ENCODE results near the gene CEP290. TPM values are rescaled to one million over a fixed set of nuclear protein-coding genes. Genes with fewer than 3 reads are reported as not detected.

The CEP290 gene
- total and polyA plus RNA-seq, 2 of the 13 experiments (the other 11 are each of a cell fraction or from before 2014, with no cell fraction given), result 2.4 to 10.8 TPM

DNA sequence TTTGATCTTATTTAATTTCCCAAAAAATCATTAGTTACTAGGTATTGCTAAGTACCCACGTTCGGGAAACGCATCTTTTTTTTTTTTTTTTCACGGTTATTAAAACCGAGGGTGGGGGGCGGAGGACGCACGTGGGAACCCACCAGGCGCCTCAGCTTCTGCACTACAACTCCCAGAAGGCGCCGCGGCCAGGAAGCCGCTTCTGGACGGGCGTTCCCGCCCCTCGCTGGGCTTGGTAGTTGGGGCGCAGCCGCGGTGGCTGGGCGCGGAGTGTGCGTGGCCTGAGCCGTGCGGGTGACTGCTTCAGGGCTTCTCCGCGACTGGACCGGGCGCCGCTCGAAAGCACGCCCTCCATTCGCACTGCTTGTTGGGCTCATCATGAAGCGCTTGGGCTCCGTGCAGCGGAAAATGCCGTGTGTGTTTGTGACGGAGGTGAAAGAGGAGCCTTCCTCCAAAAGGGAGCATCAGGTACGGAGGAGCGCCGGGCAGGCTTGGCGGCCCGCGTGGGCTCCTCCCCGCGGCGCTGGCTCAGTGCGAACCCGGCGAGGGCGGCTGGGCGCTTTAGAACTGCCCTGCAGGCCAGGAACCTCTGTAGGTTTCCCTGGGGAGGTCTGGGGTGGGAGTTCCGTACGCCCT is 106.5 kb downstream of the CEP290 start (continued):
- TF ChIP-seq SMAD1 (CRISPR knock-in tag; IDR thresholded peaks at IDR 0.05; ENCODE audit: borderline replicate concordance, low read depth) (peak; percentile 97; the same call in 1 of the 2 replicates), THAP11 (CRISPR knock-in tag; IDR thresholded peaks at IDR 0.05) (peak; percentile 99), ZNF7 (CRISPR knock-in tag; IDR thresholded peaks at IDR 0.05) (no peak), NONO (IDR thresholded peaks at IDR 0.05) (no peak), NONO (CRISPR knock-in tag; conservative IDR thresholded peaks at IDR 0.05) (peak; percentile 78; the same call in 1 of the 2 replicates), KLF15 (CRISPR knock-in tag; IDR thresholded peaks at IDR 0.05; ENCODE audit: borderline replicate concordance) (peak; percentile 79; the same call in 1 of the 2 replicates), ZNF180 (CRISPR knock-in tag; IDR thresholded peaks at IDR 0.05; ENCODE audit: borderline replicate concordance, low read depth) (no peak), FOSL1 (CRISPR knock-in tag; IDR thresholded peaks at IDR 0.05; ENCODE audit: borderline replicate concordance) (no peak), AHR (CRISPR knock-in tag; IDR thresholded peaks at IDR 0.05) (peak; percentile 89; the same call in 1 of the 2 replicates), ZFX (CRISPR knock-in tag; IDR thresholded peaks at IDR 0.05; ENCODE audit: low read depth) (peak; percentile 92), RORA (CRISPR knock-in tag; IDR thresholded peaks at IDR 0.05) (no peak), SKI (IDR thresholded peaks at IDR 0.05; ENCODE audit: partially characterized antibody) (peak; percentile 24), TAF1 (CRISPR knock-in tag; IDR thresholded peaks at IDR 0.05) (peak; percentile 84), ZNF879 (CRISPR knock-in tag; IDR thresholded peaks at IDR 0.05) (0 out of 2 replicates have a peak, but pooled peaks have one; percentile 58), MIXL1 (CRISPR knock-in tag; IDR thresholded peaks at IDR 0.05) (peak; percentile 37; the same call in 1 of the 2 replicates), ZFP36L1 (CRISPR knock-in tag; IDR thresholded peaks at IDR 0.05) (no peak)
- TF ChIP-seq, protein P1, sequence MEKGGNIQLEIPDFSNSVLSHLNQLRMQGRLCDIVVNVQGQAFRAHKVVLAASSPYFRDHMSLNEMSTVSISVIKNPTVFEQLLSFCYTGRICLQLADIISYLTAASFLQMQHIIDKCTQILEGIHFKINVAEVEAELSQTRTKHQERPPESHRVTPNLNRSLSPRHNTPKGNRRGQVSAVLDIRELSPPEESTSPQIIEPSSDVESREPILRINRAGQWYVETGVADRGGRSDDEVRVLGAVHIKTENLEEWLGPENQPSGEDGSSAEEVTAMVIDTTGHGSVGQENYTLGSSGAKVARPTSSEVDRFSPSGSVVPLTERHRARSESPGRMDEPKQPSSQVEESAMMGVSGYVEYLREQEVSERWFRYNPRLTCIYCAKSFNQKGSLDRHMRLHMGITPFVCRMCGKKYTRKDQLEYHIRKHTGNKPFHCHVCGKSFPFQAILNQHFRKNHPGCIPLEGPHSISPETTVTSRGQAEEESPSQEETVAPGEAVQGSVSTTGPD (CRISPR knock-in tag; IDR thresholded peaks at IDR 0.05), result no peak
- TF ChIP-seq, protein P2, sequence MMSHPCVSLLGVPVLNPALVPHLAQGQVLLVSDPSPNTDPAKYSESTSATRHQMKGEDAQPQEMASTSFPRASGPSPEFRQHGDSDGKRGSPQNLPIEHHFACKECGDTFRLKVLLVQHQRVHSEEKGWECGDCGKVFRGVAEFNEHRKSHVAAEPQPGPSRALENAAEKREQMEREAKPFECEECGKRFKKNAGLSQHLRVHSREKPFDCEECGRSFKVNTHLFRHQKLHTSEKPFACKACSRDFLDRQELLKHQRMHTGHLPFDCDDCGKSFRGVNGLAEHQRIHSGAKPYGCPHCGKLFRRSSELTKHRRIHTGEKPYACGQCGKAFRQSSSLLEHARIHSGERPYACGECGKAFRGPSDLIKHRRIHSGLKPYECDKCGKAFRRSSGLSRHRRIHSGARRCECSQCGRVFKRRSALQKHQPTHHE (CRISPR knock-in tag; IDR thresholded peaks at IDR 0.05; ENCODE audit: borderline replicate concordance), result 0 out of 2 replicates have a peak, but pooled peaks have one; percentile 35
- TF ChIP-seq, protein P3, sequence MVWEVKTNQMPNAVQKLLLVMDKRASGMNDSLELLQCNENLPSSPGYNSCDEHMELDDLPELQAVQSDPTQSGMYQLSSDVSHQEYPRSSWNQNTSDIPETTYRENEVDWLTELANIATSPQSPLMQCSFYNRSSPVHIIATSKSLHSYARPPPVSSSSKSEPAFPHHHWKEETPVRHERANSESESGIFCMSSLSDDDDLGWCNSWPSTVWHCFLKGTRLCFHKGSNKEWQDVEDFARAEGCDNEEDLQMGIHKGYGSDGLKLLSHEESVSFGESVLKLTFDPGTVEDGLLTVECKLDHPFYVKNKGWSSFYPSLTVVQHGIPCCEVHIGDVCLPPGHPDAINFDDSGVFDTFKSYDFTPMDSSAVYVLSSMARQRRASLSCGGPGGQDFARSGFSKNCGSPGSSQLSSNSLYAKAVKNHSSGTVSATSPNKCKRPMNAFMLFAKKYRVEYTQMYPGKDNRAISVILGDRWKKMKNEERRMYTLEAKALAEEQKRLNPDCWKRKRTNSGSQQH (CRISPR knock-in tag; IDR thresholded peaks at IDR 0.05; ENCODE audit: low read depth), result peak; percentile 73; the same call in 1 of the 2 replicates
- TF ChIP-seq, protein P4, sequence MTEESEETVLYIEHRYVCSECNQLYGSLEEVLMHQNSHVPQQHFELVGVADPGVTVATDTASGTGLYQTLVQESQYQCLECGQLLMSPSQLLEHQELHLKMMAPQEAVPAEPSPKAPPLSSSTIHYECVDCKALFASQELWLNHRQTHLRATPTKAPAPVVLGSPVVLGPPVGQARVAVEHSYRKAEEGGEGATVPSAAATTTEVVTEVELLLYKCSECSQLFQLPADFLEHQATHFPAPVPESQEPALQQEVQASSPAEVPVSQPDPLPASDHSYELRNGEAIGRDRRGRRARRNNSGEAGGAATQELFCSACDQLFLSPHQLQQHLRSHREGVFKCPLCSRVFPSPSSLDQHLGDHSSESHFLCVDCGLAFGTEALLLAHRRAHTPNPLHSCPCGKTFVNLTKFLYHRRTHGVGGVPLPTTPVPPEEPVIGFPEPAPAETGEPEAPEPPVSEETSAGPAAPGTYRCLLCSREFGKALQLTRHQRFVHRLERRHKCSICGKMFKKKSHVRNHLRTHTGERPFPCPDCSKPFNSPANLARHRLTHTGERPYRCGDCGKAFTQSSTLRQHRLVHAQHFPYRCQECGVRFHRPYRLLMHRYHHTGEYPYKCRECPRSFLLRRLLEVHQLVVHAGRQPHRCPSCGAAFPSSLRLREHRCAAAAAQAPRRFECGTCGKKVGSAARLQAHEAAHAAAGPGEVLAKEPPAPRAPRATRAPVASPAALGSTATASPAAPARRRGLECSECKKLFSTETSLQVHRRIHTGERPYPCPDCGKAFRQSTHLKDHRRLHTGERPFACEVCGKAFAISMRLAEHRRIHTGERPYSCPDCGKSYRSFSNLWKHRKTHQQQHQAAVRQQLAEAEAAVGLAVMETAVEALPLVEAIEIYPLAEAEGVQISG (CRISPR knock-in tag; IDR thresholded peaks at IDR 0.05), result peak; percentile 91
- TF ChIP-seq, protein P5, sequence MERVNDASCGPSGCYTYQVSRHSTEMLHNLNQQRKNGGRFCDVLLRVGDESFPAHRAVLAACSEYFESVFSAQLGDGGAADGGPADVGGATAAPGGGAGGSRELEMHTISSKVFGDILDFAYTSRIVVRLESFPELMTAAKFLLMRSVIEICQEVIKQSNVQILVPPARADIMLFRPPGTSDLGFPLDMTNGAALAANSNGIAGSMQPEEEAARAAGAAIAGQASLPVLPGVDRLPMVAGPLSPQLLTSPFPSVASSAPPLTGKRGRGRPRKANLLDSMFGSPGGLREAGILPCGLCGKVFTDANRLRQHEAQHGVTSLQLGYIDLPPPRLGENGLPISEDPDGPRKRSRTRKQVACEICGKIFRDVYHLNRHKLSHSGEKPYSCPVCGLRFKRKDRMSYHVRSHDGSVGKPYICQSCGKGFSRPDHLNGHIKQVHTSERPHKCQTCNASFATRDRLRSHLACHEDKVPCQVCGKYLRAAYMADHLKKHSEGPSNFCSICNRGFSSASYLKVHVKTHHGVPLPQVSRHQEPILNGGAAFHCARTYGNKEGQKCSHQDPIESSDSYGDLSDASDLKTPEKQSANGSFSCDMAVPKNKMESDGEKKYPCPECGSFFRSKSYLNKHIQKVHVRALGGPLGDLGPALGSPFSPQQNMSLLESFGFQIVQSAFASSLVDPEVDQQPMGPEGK (CRISPR knock-in tag; IDR thresholded peaks at IDR 0.05), result no peak; the same call in 1 of the 2 replicates
